T-helper 2 cell treated with Interferon-gamma antibody and Interleukin-4, amounts not matched to agents 5 μg/mL and 100 μg/mL, for 36 hours (primary cell): ENCODE results near the gene PCSK5.
"Not testable (repeated sequence)": the region's sequence is repeated elsewhere in the genome, so short reads cannot be mapped to it uniquely, and the experiment has no call there.

ENCODE experiments used
- DNase-seq: peaks from one replicate; pipeline ENCODE4 v3.0.0; 2021; ENCODE audit warnings: low spot score
- H3K27ac Mint-ChIP-seq: one replicate; pipeline ENCODE4 v1.8.0; 2021; ENCODE audit warnings: mild to moderate bottlenecking, mixed read lengths
- H3K27me3 Mint-ChIP-seq: one replicate; pipeline ENCODE4 v1.8.0; 2021; ENCODE audit warnings: low read depth, mixed read lengths
- H3K36me3 Mint-ChIP-seq: one replicate; pipeline ENCODE4 v1.8.0; 2021; ENCODE audit warnings: low read depth, mixed read lengths
- H3K4me1 Mint-ChIP-seq: one replicate; pipeline ENCODE4 v1.8.0; 2021; ENCODE audit warnings: low read depth, mixed read lengths
- H3K4me3 Mint-ChIP-seq: one replicate; pipeline ENCODE4 v1.8.0; 2022; ENCODE audit warnings: mild to moderate bottlenecking, moderate library complexity, mixed read lengths
- H3K9me3 Mint-ChIP-seq: one replicate; pipeline ENCODE4 v1.8.0; 2021; ENCODE audit warnings: mixed read lengths

Gene PCSK5

DNA sequence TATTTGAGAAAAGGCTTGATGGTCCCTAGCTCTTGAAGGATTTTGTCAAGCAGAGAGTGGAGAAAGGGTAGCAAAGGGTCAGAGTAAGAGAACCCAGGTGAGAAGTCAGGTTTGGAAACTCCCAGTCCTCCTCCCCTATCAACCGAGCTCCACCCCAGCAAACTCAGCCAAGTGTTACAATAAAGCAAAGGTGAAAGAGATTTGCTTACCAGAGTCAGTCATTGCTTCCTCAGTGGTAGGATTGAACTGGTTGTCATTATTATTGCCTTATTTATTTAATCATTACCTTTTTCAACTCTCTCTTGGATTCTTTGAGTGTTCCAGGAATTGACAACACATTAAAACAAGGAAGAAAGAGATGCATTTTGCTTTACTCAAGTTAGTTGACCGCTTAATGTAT lies 423.3 kb downstream of the PCSK5 start:
- no peak overlapping the region for H3K4me3 Mint-ChIP-seq
- no peaks in the 10 kb centered on the region for H3K9me3 Mint-ChIP-seq

DNA sequence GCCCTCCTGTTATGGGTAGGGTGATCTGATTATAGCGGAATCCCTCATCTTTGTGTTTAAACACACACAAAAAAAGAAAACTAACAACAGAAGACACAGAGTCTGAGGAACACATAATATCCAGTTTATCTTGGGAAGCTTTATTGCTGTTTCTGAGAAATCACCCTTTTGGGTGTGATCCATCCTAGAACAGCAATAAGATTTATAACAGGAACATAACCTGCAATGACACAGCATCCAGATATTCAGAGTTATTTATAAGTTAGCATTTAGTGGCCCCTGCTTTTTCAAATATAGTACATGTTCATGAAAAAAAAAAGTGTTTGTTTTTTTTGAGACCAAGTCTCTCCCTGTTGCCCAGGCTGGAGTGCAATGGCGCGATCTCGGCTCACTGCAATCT lies 423.8 kb downstream of the PCSK5 start:
- no peak for DNase-seq
- Mint-ChIP-seq H3K36me3 (no peaks in the 10 kb centered on the region), H3K4me1 (no peaks in the 10 kb centered on the region), H3K4me3 (no peak overlapping the region), H3K27ac (no peak overlapping the region), H3K27me3 (peaks cover 4% of the 10 kb centered on the region), H3K9me3 (no peaks in the 10 kb centered on the region)

More for the DNA sequence above, 423.3 kb downstream of the PCSK5 start:
- no peak overlapping the region for H3K27ac Mint-ChIP-seq
- H3K4me1 Mint-ChIP-seq, result no peaks in the 10 kb centered on the region
- no peak for DNase-seq
- no peaks in the 10 kb centered on the region for H3K36me3 Mint-ChIP-seq
- peaks cover 4% of the 10 kb centered on the region for H3K27me3 Mint-ChIP-seq

GRCh38 chr9:76316069-76316468 lies 425.6 kb downstream of the PCSK5 start:
- no peaks in the 10 kb centered on the region for H3K36me3 Mint-ChIP-seq
- H3K27me3 Mint-ChIP-seq, result no peaks in the 10 kb centered on the region
- DNase-seq, result no peak
- no peaks in the 10 kb centered on the region for H3K9me3 Mint-ChIP-seq
- no peak overlapping the region for H3K4me3 Mint-ChIP-seq
- H3K27ac Mint-ChIP-seq, result no peak overlapping the region
- no peaks in the 10 kb centered on the region for H3K4me1 Mint-ChIP-seq

- H3K4me3 Mint-ChIP-seq, H3K27me3 Mint-ChIP-seq, H3K36me3 Mint-ChIP-seq, DNase-seq, H3K27ac Mint-ChIP-seq, H3K4me1 Mint-ChIP-seq, H3K9me3 Mint-ChIP-seq: not testable (repeated sequence)
Observed at GRCh38 chr9:76319466-76319865, 429.0 kb downstream of the PCSK5 start.

- DNase-seq, result no peak
- Mint-ChIP-seq H3K27ac (no peak overlapping the region), H3K36me3 (no peaks in the 10 kb centered on the region)
Observed at GRCh38 chr9:76321195-76321828, 430.8 kb downstream of the PCSK5 start.

GRCh38 chr9:76322810-76323209 lies 432.3 kb downstream of the PCSK5 start:
- Mint-ChIP-seq H3K27ac (no peak overlapping the region), H3K4me3 (no peak overlapping the region), H3K4me1 (no peaks in the 10 kb centered on the region), H3K36me3 (no peaks in the 10 kb centered on the region), H3K27me3 (no peaks in the 10 kb centered on the region), H3K9me3 (no peaks in the 10 kb centered on the region)
- DNase-seq, result no peak

More at GRCh38 chr9:76321195-76321828, 430.8 kb downstream of the PCSK5 start:
- Mint-ChIP-seq H3K4me3 (no peak overlapping the region), H3K4me1 (no peaks in the 10 kb centered on the region), H3K9me3 (no peaks in the 10 kb centered on the region), H3K27me3 (no peaks in the 10 kb centered on the region)

- Mint-ChIP-seq H3K4me1 (no peaks in the 10 kb centered on the region), H3K36me3 (no peaks in the 10 kb centered on the region), H3K27ac (no peak overlapping the region), H3K9me3 (no peaks in the 10 kb centered on the region), H3K27me3 (no peaks in the 10 kb centered on the region), H3K4me3 (no peak overlapping the region)
- no peak for DNase-seq
Observed at GRCh38 chr9:76323490-76323889, 433.0 kb downstream of the PCSK5 start.

DNA sequence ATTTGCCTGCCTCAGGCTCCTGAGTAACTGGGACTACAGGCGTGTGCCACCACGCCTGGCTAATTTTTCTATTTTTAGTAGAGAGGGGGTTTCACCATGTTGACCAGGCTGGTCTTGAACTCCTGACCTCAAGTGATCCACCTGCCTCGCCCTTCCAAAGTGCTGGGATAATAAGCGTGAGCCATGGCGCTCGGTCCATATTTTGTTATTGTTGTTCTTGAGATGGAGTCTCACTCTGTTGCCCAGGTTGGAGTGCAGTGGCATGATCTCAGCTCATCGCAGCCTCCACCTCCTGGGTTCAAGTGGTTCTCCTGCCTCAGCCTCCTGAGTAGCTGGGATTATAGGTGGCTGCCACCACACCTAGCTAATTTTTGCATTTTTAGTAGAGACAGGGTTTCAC lies 433.6 kb downstream of the PCSK5 start:
- not testable (repeated sequence) for H3K36me3 Mint-ChIP-seq, H3K4me1 Mint-ChIP-seq, H3K27me3 Mint-ChIP-seq, H3K9me3 Mint-ChIP-seq, H3K4me3 Mint-ChIP-seq, H3K27ac Mint-ChIP-seq, DNase-seq

DNA sequence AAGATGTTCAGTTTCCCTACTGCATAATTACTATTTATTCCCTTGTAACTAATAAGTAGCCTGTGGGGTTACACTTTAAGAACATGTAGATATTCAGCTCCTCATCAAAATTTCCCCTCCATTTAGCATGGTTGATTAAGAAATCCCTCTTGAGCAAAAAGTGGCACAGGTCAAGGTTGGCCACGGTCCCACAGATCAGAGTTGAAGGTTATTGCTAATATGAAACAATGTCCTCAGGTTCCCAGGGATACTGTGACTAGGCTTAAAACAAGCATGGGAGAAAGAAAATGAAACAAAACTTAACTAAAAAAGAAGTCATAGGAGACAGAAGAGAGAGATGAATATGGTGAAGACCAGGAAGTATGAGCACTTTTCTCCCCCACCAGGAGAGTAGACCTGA lies 439.6 kb downstream of the PCSK5 start:
- H3K27ac Mint-ChIP-seq, result no peak overlapping the region
- no peaks in the 10 kb centered on the region for H3K36me3 Mint-ChIP-seq
- H3K4me1 Mint-ChIP-seq, result no peaks in the 10 kb centered on the region
- no peaks in the 10 kb centered on the region for H3K9me3 Mint-ChIP-seq
- no peak for DNase-seq
- H3K27me3 Mint-ChIP-seq, result peaks cover 2% of the 10 kb centered on the region
- no peak overlapping the region for H3K4me3 Mint-ChIP-seq

GRCh38 chr9:76333388-76333787 lies 442.9 kb downstream of the PCSK5 start:
- Mint-ChIP-seq H3K36me3 (no peaks in the 10 kb centered on the region), H3K4me3 (no peak overlapping the region), H3K4me1 (no peaks in the 10 kb centered on the region), H3K9me3 (no peaks in the 10 kb centered on the region), H3K27me3 (peaks cover 2% of the 10 kb centered on the region), H3K27ac (no peak overlapping the region)
- no peak for DNase-seq

GRCh38 chr9:76333964-76334363 lies 443.5 kb downstream of the PCSK5 start:
- H3K27ac Mint-ChIP-seq, result no peak overlapping the region
- H3K36me3 Mint-ChIP-seq, result no peaks in the 10 kb centered on the region
- H3K9me3 Mint-ChIP-seq, result no peaks in the 10 kb centered on the region
- no peaks in the 10 kb centered on the region for H3K4me1 Mint-ChIP-seq
- no peak overlapping the region for H3K4me3 Mint-ChIP-seq
- DNase-seq, result no peak
- peaks cover 2% of the 10 kb centered on the region for H3K27me3 Mint-ChIP-seq

DNA sequence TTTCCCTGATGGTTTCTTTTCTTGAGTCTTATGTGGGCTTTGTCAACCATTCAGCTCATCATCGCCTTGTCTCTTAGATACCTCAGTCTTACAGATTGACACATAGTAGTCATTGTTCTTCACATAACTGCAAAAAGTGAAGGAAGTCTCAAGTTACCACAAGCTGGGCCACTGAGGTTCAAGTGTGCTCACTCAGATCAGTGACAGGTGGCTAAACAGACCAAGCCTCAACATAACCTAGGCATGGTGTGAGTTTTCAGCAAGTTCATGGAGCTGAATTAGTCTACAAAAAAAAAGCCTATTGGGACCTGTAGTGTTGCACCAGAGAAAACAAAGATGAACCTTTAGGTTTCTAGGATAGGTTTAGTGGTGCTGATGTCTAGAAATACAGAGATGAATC lies 445.6 kb downstream of the PCSK5 start:
- DNase-seq, result no peak
- Mint-ChIP-seq H3K27me3 (peaks cover 2% of the 10 kb centered on the region), H3K4me3 (no peak overlapping the region), H3K36me3 (no peaks in the 10 kb centered on the region), H3K9me3 (no peaks in the 10 kb centered on the region), H3K27ac (no peak overlapping the region), H3K4me1 (no peaks in the 10 kb centered on the region)

- H3K36me3 Mint-ChIP-seq, result no peaks in the 10 kb centered on the region
- DNase-seq, result no peak
- peaks cover 5% of the 10 kb centered on the region for H3K27me3 Mint-ChIP-seq
- H3K9me3 Mint-ChIP-seq, result no peaks in the 10 kb centered on the region
- H3K4me1 Mint-ChIP-seq, result no peaks in the 10 kb centered on the region
- no peak overlapping the region for H3K4me3 Mint-ChIP-seq
- H3K27ac Mint-ChIP-seq, result no peak overlapping the region
Observed at GRCh38 chr9:76338418-76338817, 447.9 kb downstream of the PCSK5 start.

- Mint-ChIP-seq H3K4me3 (no peak overlapping the region), H3K4me1 (no peaks in the 10 kb centered on the region), H3K27ac (no peak overlapping the region)
Observed at GRCh38 chr9:76341616-76342015, 451.1 kb downstream of the PCSK5 start.

DNA sequence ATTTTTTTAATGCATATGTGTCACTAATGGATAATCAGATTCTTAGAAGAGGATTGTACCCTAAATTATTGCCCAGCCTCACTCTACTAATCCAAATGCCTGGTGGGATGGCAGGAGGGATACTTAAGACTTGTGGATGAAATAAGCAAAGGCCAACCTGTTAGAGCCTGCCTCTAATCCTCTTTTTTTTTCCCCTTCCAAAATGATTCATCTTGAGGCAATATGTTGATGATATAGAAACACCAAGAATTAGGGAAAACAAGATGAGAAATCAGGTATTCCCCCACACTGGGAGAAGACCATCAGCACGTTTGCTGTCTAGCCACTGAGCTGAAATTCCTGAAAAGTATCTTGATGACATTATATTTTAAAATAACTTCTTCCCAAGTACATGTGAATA lies 451.7 kb downstream of the PCSK5 start:
- no peak for DNase-seq
- Mint-ChIP-seq H3K27me3 (peaks cover 3% of the 10 kb centered on the region), H3K36me3 (no peaks in the 10 kb centered on the region), H3K4me3 (no peak overlapping the region), H3K9me3 (no peaks in the 10 kb centered on the region), H3K27ac (no peak overlapping the region), H3K4me1 (no peaks in the 10 kb centered on the region)

More at GRCh38 chr9:76341616-76342015, 451.1 kb downstream of the PCSK5 start:
- Mint-ChIP-seq H3K27me3 (peaks cover 3% of the 10 kb centered on the region), H3K36me3 (no peaks in the 10 kb centered on the region), H3K9me3 (no peaks in the 10 kb centered on the region)
- no peak for DNase-seq
